SK-N-SH treated with all-trans-retinoic acid at 6 μM for 48 hours (cell line): Measurements from ENCODE around the gene MSANTD4.

Experiments used
- ATAC-seq: fragments of 200-7000 bp; cut with Tn5 transposase; 3 replicates; pipeline ENCODE4 v1.9.1; 2020; ENCODE audit warnings: mild to moderate bottlenecking, moderate library complexity
- CSDC2 ChIP-seq: fragments of 250-450 bp; sonication (Bioruptor Pico); IDR thresholded peaks from 2 replicates; pipeline ENCODE4 v1.5.0; 2020; ENCODE audit warnings: mild to moderate bottlenecking, moderate library complexity
- CSRNP3 ChIP-seq: fragments of 250-450 bp; sonication (Bioruptor Pico); IDR thresholded peaks from 2 replicates; pipeline ENCODE4 v1.5.1; 2021; ENCODE audit warnings: mild to moderate bottlenecking, moderate library complexity
- ESRRG ChIP-seq: fragments of 250-450 bp; sonication (Bioruptor Pico); IDR thresholded peaks from 2 replicates; pipeline ENCODE4 v1.6.1; 2021; ENCODE audit warnings: mild to moderate bottlenecking
- GLIS3 ChIP-seq: fragments of 250-450 bp; sonication (Bioruptor Pico); IDR thresholded peaks from 2 replicates; pipeline ENCODE4 v1.5.0; 2020; ENCODE audit warnings: mild to moderate bottlenecking, moderate library complexity
- ISL1 ChIP-seq: fragments of 250-450 bp; sonication (Bioruptor Pico); IDR thresholded peaks from 2 replicates; pipeline ENCODE4 v2.1.2; 2022; ENCODE audit warnings: mild to moderate bottlenecking, moderate library complexity
- OSR1 ChIP-seq: fragments of 250-450 bp; sonication (Bioruptor Pico); IDR thresholded peaks from 2 replicates; pipeline ENCODE4 v1.8.0; 2022; ENCODE audit warnings: moderate library complexity, mild to moderate bottlenecking, inconsistent platforms
- POU6F1 ChIP-seq: fragments of 250-450 bp; sonication (Bioruptor Pico); IDR thresholded peaks from 2 replicates; pipeline ENCODE4 v1.8.0; 2021; ENCODE audit warnings: low read depth, mild to moderate bottlenecking, moderate library complexity, borderline replicate concordance
- PPARA ChIP-seq: fragments of 250-450 bp; sonication (Bioruptor Pico); IDR thresholded peaks from 2 replicates; pipeline ENCODE4 v1.5.0; 2020; ENCODE audit warnings: mild to moderate bottlenecking, borderline replicate concordance
- RARB ChIP-seq: fragments of 250-450 bp; sonication (Bioruptor Pico); IDR thresholded peaks from 2 replicates; pipeline ENCODE4 v1.8.0; 2021; ENCODE audit warnings: mild to moderate bottlenecking, moderate library complexity
- SNAI2 ChIP-seq: fragments of 250-450 bp; sonication (Bioruptor Pico); IDR thresholded peaks from 2 replicates; pipeline ENCODE4 v1.5.0; 2020; ENCODE audit warnings: mild to moderate bottlenecking, moderate library complexity
- TCF4 ChIP-seq: fragments of 250-450 bp; sonication (Bioruptor Pico); IDR thresholded peaks from 2 replicates; pipeline ENCODE4 v1.8.0; 2021; ENCODE audit warnings: mild to moderate bottlenecking, moderate library complexity, borderline replicate concordance
- TOX ChIP-seq: fragments of 250-450 bp; sonication (Bioruptor Pico); IDR thresholded peaks from 2 replicates; pipeline ENCODE4 v1.8.0; 2021; ENCODE audit warnings: mild to moderate bottlenecking, moderate library complexity, borderline replicate concordance
- ZC3H10 ChIP-seq: fragments of 250-450 bp; sonication (Bioruptor Pico); IDR thresholded peaks from 2 replicates; pipeline ENCODE4 v1.5.1; 2021; ENCODE audit warnings: mild to moderate bottlenecking, moderate library complexity
- ZFP3 ChIP-seq: fragments of 250-450 bp; sonication (Bioruptor Pico); IDR thresholded peaks from 2 replicates; pipeline ENCODE4 v1.5.0; 2020; ENCODE audit warnings: mild to moderate bottlenecking, moderate library complexity
- ZFP30 ChIP-seq: fragments of 450-650 bp; formaldehyde crosslinking; IDR thresholded peaks from 2 replicates; pipeline ENCODE4 v1.5.0; 2022; ENCODE audit warnings: mild to moderate bottlenecking, moderate library complexity
- ZNF565 ChIP-seq: fragments of 450-650 bp; formaldehyde crosslinking; conservative IDR thresholded peaks from 2 replicates; pipeline ENCODE4 v1.5.0; 2020; ENCODE audit warnings: low read depth, mild to moderate bottlenecking, moderate library complexity
- ZNF70 ChIP-seq: fragments of 450-650 bp; formaldehyde crosslinking; IDR thresholded peaks from 2 replicates; pipeline ENCODE4 v1.5.0; 2020; ENCODE audit warnings: mild to moderate bottlenecking, moderate library complexity
- ZNF8 ChIP-seq: fragments of 450-650 bp; formaldehyde crosslinking; IDR thresholded peaks from 2 replicates; pipeline ENCODE4 v1.5.0; 2020; ENCODE audit warnings: mild to moderate bottlenecking, moderate library complexity
- TF ChIP-seq, protein P1 (sequence below): fragments of 250-450 bp; sonication (Bioruptor Pico); IDR thresholded peaks from 2 replicates; pipeline ENCODE4 v1.8.0; 2020; ENCODE audit warnings: mild to moderate bottlenecking, moderate library complexity, borderline replicate concordance
- TF ChIP-seq, protein P2 (sequence below): fragments of 250-450 bp; sonication (Bioruptor Pico); IDR thresholded peaks from 2 replicates; pipeline ENCODE4 v1.5.0; 2020; ENCODE audit warnings: mild to moderate bottlenecking, moderate library complexity
- TF ChIP-seq, protein P3 (sequence below): fragments of 250-450 bp; sonication (Bioruptor Pico); IDR thresholded peaks from 2 replicates; pipeline ENCODE4 v1.5.1; 2020; ENCODE audit warnings: low read depth, mild to moderate bottlenecking, moderate library complexity

MSANTD4 gene

DNA sequence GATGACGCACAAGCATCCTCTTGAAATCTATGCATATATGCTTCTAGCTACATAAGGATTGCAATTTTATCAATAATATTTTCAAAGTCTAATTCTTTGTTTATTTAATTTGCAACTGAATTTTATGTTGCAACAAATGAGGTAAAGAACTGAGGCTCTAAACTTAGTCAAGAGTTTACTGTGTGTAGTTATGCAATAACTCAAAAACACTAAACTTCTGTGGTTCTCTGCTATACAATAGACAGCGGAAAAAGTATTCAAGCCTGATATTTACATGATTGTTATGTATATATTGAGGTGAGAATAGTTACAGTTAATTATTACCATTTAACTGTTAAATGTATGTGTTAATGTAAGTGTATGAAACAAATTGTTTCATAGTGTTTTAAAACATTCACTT lies 32.9 kb downstream of the MSANTD4 start:
- no peak for ATAC-seq
- no peak for TF ChIP-seq PPARA (CRISPR knock-in tag)
- no peak for TF ChIP-seq RARB (CRISPR knock-in tag)
- no peak for TF ChIP-seq ZNF70 (CRISPR knock-in tag)
- no peak for TF ChIP-seq GLIS3 (CRISPR knock-in tag)
- TF ChIP-seq, protein P1, sequence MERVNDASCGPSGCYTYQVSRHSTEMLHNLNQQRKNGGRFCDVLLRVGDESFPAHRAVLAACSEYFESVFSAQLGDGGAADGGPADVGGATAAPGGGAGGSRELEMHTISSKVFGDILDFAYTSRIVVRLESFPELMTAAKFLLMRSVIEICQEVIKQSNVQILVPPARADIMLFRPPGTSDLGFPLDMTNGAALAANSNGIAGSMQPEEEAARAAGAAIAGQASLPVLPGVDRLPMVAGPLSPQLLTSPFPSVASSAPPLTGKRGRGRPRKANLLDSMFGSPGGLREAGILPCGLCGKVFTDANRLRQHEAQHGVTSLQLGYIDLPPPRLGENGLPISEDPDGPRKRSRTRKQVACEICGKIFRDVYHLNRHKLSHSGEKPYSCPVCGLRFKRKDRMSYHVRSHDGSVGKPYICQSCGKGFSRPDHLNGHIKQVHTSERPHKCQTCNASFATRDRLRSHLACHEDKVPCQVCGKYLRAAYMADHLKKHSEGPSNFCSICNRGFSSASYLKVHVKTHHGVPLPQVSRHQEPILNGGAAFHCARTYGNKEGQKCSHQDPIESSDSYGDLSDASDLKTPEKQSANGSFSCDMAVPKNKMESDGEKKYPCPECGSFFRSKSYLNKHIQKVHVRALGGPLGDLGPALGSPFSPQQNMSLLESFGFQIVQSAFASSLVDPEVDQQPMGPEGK: no peak
- no peak for TF ChIP-seq ZFP30 (CRISPR knock-in tag)
- no peak for TF ChIP-seq ZC3H10
- no peak for TF ChIP-seq CSRNP3 (CRISPR knock-in tag)
- TF ChIP-seq, protein P2, sequence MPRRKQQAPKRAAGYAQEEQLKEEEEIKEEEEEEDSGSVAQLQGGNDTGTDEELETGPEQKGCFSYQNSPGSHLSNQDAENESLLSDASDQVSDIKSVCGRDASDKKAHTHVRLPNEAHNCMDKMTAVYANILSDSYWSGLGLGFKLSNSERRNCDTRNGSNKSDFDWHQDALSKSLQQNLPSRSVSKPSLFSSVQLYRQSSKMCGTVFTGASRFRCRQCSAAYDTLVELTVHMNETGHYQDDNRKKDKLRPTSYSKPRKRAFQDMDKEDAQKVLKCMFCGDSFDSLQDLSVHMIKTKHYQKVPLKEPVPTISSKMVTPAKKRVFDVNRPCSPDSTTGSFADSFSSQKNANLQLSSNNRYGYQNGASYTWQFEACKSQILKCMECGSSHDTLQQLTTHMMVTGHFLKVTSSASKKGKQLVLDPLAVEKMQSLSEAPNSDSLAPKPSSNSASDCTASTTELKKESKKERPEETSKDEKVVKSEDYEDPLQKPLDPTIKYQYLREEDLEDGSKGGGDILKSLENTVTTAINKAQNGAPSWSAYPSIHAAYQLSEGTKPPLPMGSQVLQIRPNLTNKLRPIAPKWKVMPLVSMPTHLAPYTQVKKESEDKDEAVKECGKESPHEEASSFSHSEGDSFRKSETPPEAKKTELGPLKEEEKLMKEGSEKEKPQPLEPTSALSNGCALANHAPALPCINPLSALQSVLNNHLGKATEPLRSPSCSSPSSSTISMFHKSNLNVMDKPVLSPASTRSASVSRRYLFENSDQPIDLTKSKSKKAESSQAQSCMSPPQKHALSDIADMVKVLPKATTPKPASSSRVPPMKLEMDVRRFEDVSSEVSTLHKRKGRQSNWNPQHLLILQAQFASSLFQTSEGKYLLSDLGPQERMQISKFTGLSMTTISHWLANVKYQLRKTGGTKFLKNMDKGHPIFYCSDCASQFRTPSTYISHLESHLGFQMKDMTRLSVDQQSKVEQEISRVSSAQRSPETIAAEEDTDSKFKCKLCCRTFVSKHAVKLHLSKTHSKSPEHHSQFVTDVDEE (CRISPR knock-in tag): no peak
- TF ChIP-seq TCF4: no peak
- TF ChIP-seq SNAI2 (CRISPR knock-in tag): no peak
- no peak for TF ChIP-seq POU6F1 (CRISPR knock-in tag)

- ATAC-seq: no peak
- no peak for TF ChIP-seq ZNF565 (CRISPR knock-in tag)
- no peak for TF ChIP-seq ZFP3
- no peak for TF ChIP-seq POU6F1 (CRISPR knock-in tag)
- no peak for TF ChIP-seq CSDC2 (CRISPR knock-in tag)
- TF ChIP-seq ZC3H10: no peak
- no peak for TF ChIP-seq OSR1
- no peak for TF ChIP-seq ESRRG (CRISPR knock-in tag)
- no peak for TF ChIP-seq TCF4
- TF ChIP-seq ZNF8 (CRISPR knock-in tag): no peak
- TF ChIP-seq GLIS3 (CRISPR knock-in tag): no peak
- no peak for TF ChIP-seq ZFP30 (CRISPR knock-in tag)
- TF ChIP-seq SNAI2 (CRISPR knock-in tag): no peak
- TF ChIP-seq, protein P1: no peak
- no peak for TF ChIP-seq ZNF70 (CRISPR knock-in tag)
- TF ChIP-seq PPARA (CRISPR knock-in tag): no peak
- TF ChIP-seq, protein P3, sequence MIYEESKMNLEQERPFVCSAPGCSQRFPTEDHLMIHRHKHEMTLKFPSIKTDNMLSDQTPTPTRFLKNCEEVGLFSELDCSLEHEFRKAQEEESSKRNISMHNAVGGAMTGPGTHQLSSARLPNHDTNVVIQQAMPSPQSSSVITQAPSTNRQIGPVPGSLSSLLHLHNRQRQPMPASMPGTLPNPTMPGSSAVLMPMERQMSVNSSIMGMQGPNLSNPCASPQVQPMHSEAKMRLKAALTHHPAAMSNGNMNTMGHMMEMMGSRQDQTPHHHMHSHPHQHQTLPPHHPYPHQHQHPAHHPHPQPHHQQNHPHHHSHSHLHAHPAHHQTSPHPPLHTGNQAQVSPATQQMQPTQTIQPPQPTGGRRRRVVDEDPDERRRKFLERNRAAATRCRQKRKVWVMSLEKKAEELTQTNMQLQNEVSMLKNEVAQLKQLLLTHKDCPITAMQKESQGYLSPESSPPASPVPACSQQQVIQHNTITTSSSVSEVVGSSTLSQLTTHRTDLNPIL (CRISPR knock-in tag): no peak
- TF ChIP-seq TOX (CRISPR knock-in tag): no peak
- no peak for TF ChIP-seq ISL1 (CRISPR knock-in tag)
- TF ChIP-seq, protein P2 (CRISPR knock-in tag): no peak
Observed at GRCh38 chr11:105988197-105988596, 33.8 kb downstream of the MSANTD4 start.
